Cardiac septum (tissue), 1 donor: ENCODE measurements around the gene ANK3. TPM values are rescaled to one million over a fixed set of nuclear protein-coding genes. Genes with fewer than 3 reads are reported as not detected.

Experiments
- DNase-seq: peaks from one replicate; pipeline ENCODE4 v3.0.0-alpha.2; 2020; ENCODE audit warnings: low spot score
- intact Hi-C: fragments of 100-400 bp; cut with DNase I; formaldehyde crosslinking; loops from one replicate; pipeline ENCODE4 v1.14.0; 2022
- total RNA-seq: library from RNA; stranded (reverse); fragmentation: NEBNext Ultra II Directional; extraction: Animal tissue kit (Norgen Biotek cat#: 25700); gene quantifications from one replicate; pipeline ENCODE4 v1.2.1, GENCODE V29; 2021
- donor health status: DM: no; HTN: no; CAD: no.

Gene ANK3
- total RNA-seq, 1 donor from 2014 or later = 173 TPM

- DNase-seq = no peak
- intact Hi-C loops = no loop called here
Observed at GRCh38 chr10:60384708-60385398, 4.8 kb downstream of the ANK3 start.

DNA sequence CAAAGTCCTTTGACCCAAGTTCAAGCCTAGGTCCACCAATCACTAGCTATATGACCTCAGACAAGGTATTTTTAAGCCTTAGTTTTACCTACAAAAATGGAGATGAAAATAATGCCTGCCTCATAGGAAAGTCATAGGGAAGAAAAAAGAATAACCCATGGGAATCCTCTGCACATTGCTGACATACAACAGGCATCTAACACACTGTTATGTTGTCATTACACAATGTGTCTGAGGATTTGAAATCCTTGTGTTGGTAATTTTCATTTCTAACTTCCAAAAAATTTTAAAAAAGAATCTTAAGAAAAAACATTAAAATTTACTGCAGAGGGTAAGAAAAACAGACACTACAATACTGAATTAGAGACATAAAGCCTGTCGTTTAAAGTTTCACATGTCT, 5.7 kb downstream of the ANK3 start:
- no peak for DNase-seq
- intact Hi-C loops = no loop called here

DNA sequence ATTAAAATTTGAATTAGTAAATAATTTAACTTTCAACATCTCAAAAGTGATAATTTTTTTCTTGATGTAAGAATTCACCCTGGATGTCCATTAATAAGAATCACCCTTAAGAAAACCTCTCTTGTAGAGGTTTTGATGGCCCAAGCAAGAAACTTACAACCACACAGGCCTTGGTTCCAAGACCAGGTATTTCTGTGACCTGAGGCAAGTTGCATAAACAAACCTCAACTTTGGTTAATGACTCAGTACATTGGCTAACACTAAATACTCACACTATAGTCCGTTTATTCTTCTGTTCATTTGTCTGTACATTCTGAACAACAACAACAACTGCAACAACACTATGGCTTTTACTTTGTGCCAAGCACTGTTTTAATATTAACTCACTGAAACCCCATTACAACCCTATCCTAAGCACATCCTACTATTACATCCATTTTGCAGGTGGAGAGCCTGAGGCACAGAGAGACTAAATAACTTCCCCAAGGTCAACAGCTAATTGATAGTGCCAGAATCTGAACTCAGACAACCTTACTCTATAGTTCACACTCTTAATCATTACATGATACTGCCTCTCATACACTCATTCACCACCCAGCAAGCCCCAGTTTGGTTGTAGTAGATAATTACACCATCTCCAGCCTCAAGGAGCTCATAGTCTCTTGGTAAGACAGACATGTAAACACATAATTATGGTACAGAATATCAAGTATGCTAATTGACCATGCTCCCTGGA, 6.6 kb downstream of the ANK3 start:
- intact Hi-C loops = no loop called here
- no peak for DNase-seq

DNA sequence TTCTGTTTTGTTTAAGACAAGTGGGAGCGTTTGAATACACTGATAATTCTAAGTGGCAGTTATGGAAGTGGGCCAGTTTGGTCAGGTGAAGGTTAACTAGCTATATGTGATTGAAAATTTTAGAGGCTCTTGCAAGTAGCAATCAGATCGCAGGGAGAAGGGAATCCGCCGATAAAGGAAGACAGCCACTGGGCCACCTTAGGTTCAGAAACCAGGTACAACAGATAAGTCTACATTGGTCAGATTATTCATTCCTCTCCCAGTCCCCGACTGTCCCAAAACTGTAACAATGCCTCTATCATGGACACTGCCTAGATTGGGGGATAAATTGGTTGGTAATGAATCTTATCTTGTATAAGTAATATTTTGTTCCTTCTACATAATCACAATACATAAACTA, 8.9 kb downstream of the ANK3 start:
- DNase-seq = no peak
- intact Hi-C loops = no loop called here

DNA sequence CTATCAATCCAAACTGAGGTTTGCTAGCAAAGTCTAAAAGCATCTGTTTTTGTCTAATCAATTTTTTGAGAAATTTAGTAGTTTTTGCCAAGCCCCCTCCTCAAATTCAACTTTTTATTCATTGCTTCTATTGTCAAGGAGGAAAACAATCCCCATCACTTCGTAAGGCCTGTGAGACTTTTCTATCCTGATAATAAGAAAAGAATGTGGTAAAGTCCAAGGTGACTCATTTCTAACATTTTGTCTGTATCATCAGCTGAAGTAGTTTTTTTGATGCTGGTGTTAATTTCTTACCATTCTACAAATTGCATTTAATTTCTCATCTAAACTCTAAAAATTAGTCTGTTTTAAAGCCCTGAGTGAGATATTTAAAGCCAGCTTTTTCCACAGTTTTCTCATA, 11.7 kb downstream of the ANK3 start:
- no peak for DNase-seq

GRCh38 chr10:60377042-60377352, 12.7 kb downstream of the ANK3 start:
- no peak for DNase-seq
- intact Hi-C loops = no loop called here

More for the DNA sequence above, 11.7 kb downstream of the ANK3 start:
- intact Hi-C loops = no loop called here

- intact Hi-C loops = no loop called here
- no peak for DNase-seq
Observed at GRCh38 chr10:60376221-60377041, 13.2 kb downstream of the ANK3 start.

- intact Hi-C loops = no loop called here
- DNase-seq = no peak
Observed at GRCh38 chr10:60375293-60376004, 14.2 kb downstream of the ANK3 start.

- intact Hi-C loops = no loop called here
- DNase-seq = no peak
Observed at GRCh38 chr10:60374836-60375235, 14.8 kb downstream of the ANK3 start.

DNA sequence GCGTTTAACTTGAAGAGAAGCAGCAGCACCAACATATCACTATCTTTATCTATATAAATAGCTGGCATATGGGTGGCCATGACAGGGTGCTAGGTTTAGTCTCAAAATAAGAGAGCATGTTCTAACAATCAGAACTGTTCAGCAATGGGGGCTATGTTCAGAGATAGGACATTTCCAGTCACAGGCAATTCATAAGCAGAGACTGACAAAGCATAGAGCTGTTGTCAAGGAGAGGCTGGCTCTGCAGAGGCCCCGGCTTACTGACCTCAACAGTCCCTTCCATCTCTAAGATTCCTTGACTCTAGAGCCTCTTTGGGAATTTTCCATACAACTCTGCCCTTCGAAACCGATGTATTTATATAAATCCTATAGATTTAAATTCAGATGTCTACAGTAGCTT, 17.2 kb downstream of the ANK3 start:
- DNase-seq = no peak
- intact Hi-C loops = no loop called here

GRCh38 chr10:60369547-60369930, 20.1 kb downstream of the ANK3 start:
- intact Hi-C loops = no loop called here
- DNase-seq = no peak

DNA sequence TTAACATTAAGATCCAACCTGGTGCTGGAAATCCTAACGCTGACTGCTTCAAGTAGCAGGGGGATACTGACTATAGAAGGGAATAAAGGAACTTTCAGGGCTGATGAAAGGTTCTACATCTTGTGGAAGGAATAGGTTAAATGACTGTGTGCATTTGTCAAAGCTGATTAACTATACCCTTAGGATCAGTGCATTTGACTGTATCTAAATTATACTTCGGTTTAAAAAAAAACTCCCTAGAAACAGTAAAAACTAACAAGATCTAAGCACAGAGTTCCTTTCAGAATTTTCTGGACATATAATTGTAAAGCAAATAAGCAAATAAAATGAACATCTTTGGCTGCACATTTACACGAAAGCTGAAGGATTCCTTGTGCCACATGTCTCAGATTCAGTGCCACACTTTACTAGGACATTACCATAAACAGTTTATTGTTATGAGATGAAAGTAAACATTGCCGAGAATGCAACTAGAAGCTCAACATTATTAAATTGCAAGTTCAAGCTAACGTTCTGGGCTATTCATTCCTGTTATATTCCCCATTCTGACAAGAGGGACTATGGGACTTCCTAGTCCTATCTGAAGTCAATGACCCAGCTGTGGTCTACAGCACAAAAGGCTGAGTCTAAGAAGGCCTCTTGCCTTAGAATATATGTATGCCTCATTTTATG, 20.7 kb downstream of the ANK3 start:
- intact Hi-C loops = no loop called here
- DNase-seq = no peak

DNA sequence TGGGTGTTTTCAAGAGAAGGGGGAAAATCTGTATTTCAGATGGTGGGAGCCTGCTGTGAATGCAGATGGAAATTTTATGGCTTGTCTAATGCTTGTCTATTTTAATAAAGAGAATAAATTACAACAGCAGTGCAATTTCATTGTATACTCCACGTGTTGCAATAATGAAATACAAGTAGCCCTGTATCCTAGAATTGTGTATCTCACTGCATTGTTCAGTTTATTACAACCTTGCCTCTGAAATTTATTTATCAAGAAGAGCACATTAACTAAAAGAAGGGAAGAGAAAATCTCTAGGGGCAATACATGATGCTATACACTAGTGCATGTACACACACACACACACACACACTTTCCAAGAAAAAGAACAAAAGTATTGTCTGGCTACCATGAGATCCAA, 21.8 kb downstream of the ANK3 start:
- intact Hi-C loops = no loop called here

GRCh38 chr10:60367431-60367830, 22.2 kb downstream of the ANK3 start:
- intact Hi-C loops = no loop called here
- DNase-seq = no peak

More for the DNA sequence above, 21.8 kb downstream of the ANK3 start:
- DNase-seq = no peak

DNA sequence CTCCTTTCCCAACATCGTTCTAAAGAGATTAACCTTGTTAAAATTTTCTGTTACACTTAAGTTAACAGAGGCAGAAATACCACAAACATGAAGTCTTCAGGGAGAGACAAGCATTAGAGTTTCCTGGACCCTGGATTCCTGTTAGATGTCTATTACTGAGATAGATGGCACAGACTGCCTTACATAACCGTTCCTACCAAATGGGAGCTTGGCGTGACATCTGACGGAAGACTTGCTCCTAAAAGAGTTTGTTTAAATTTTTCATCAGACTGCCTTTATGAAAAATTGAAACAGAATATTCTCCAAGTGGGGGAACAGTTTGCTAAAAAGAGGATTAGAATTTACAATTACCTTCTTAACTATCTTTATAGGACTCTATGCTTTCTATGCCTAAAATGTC, 22.7 kb downstream of the ANK3 start:
- DNase-seq = no peak
- intact Hi-C loops = no loop called here

DNA sequence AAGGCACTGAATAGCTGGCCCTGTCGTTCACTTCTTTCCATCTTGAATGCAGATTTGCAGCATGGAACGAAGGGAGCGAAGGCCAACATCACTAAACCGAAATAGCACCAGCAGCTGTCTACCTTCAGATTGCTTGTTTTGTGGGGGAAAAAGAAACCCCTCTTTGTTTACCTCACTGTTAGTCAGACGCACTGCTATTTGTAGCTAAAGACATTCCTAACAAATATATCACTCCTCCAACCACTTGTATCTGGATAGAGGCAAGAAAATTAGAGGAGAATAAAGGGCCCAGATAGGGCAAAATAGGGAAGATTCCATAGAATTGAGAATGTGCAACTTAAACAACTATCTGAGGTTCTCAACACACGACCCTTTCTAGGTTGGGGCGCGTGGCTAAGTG, 26.5 kb downstream of the ANK3 start:
- no peak for DNase-seq
- intact Hi-C loops = no loop called here

DNA sequence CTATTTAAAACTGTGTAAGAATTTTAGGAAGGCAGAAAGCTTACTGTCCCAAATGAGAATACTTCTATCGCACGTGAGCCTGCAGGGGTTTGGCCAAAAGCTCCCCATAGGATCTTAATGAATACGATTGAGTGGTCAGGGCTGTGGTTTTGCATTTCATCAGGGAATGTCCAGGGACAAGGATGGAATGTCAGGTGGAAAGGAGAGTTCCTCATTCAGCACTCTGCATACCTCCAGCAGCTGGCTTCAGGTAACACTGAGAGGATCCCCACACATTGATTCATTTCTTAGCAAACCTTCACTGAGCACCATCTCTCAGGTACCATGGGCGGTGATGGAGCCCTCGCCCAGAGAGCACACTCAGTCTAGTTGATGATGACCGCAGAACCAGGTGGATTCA, 27.2 kb downstream of the ANK3 start:
- intact Hi-C loops = no loop called here
- no peak for DNase-seq

- DNase-seq = no peak
- intact Hi-C loops = no loop called here
Observed at GRCh38 chr10:60359066-60359465, 30.6 kb downstream of the ANK3 start.

DNA sequence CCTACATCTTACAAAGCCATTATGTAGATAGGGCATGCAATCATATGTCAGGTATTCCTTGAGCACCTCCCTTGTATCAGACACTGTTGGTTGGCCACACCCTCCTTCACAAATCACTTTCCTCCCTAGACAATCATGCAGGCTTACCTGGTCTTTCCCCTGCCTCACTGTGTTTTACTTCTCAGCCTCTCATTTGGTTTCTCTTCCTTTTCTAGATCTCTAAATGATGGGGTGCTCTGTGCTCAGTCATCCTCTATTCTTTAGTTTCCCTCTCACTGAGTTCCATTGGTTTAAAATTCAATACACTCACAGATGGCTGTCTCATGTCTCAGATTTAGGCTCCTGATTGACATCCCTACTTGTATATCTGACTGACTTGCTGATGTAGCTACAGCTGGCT, 31.4 kb downstream of the ANK3 start:
- no peak for DNase-seq
- intact Hi-C loops = no loop called here
